H54 (cell line): ENCODE data around the gene BTNL9.
"Not testable (repeated sequence)": the region's sequence is repeated elsewhere in the genome, so short reads cannot be mapped to it uniquely, and the experiment has no call there.

ENCODE experiments used
- DNase-seq: peaks from one replicate; pipeline ENCODE4 v3.0.0; 2011; ENCODE audit warnings: low spot score, mixed read lengths; ENCODE audit not compliant: insufficient read length
- FAIRE-seq: peaks from 3 replicates; lab custom pipeline; 2011; peaks lifted over from hg19 to GRCh38; lab: Jason Lieb, UNC
- POLR2A ChIP-seq: IDR thresholded peaks from 2 replicates; pipeline ENCODE4 v1.6.1; 2011; ENCODE audit warnings: low read depth, mild to moderate bottlenecking, low read length

BTNL9 gene

GRCh38 chr5:181035991-181036815, 3.9 kb upstream of the BTNL9 start:
- DNase-seq (no peak), FAIRE-seq (no peak)

GRCh38 chr5:181036816-181037364, 3.2 kb upstream of the BTNL9 start:
- FAIRE-seq = no peak
- no peak for TF ChIP-seq POLR2A
- no peak for DNase-seq

More at GRCh38 chr5:181035991-181036815, 3.9 kb upstream of the BTNL9 start:
- no peak for TF ChIP-seq POLR2A

- FAIRE-seq (no peak), DNase-seq (no peak)
- no peak for TF ChIP-seq POLR2A
Measured at GRCh38 chr5:181037365-181037861, 2.7 kb upstream of the BTNL9 start.

- no peak for DNase-seq
- FAIRE-seq = no peak
- TF ChIP-seq POLR2A = no peak
Measured at GRCh38 chr5:181039471-181039870, 595 bp upstream of the BTNL9 start.

GRCh38 chr5:181040631-181040945, 522 bp downstream of the BTNL9 start:
- DNase-seq = no peak
- TF ChIP-seq POLR2A = no peak
- FAIRE-seq = no peak

- no peak for FAIRE-seq
- DNase-seq = no peak
- TF ChIP-seq POLR2A = no peak
Measured at GRCh38 chr5:181041043-181041442, 977 bp downstream of the BTNL9 start.

GRCh38 chr5:181042036-181042713, 2.1 kb downstream of the BTNL9 start:
- FAIRE-seq = no peak
- no peak for TF ChIP-seq POLR2A
- no peak for DNase-seq

- DNase-seq (no peak), FAIRE-seq (no peak)
- no peak for TF ChIP-seq POLR2A
Measured at GRCh38 chr5:181042722-181043121, 2.7 kb downstream of the BTNL9 start.

- no peak for FAIRE-seq
- DNase-seq = no peak
- TF ChIP-seq POLR2A = no peak
Measured at GRCh38 chr5:181043285-181044092, 3.4 kb downstream of the BTNL9 start.

GRCh38 chr5:181044093-181044599, 4.1 kb downstream of the BTNL9 start:
- TF ChIP-seq POLR2A = no peak
- DNase-seq (no peak), FAIRE-seq (no peak)

- FAIRE-seq (no peak), DNase-seq (no peak)
- TF ChIP-seq POLR2A = no peak
Measured at GRCh38 chr5:181044662-181045305, 4.7 kb downstream of the BTNL9 start.

- DNase-seq = no peak
- TF ChIP-seq POLR2A = no peak
- FAIRE-seq = no peak
Measured at GRCh38 chr5:181045316-181045715, 5.2 kb downstream of the BTNL9 start.

- FAIRE-seq, DNase-seq: not testable (repeated sequence)
Measured at GRCh38 chr5:181045857-181046256, 5.8 kb downstream of the BTNL9 start.
